ENCODE measurements around the gene SLCO6A1.

Gene SLCO6A1

GRCh38 chr5:102498271-102499034 is at the start of gene SLCO6A1:
Gene SLCO6A1, minus strand, starts transcription at chr5:102499001. Its CDS starts 157 bp downstream, at chr5:102498844.
- no peaks in the 10 kb centered on the region for H3K36me3 ChIP-seq (ENCODE audit: control insufficient read depth in 5 of 5, insufficient read depth in 5 of 5, low read length in 5 of 5)
- H3K27me3 ChIP-seq (ENCODE audit: control insufficient read depth in 5 of 5, insufficient read depth in 4 of 5, low read length in 5 of 5): no peaks in the 10 kb centered on the region
- no peak within 1 kb of the TSS for H3K27ac ChIP-seq (ENCODE audit: low read depth, low read length)
- no peak within 1 kb of the TSS for H3K4me3 ChIP-seq (ENCODE audit: low read depth in 1 of 5, low read length in 5 of 5)
- H3K9ac ChIP-seq (ENCODE audit: low read length in 5 of 5): no peak within 1 kb of the TSS
- no peaks in the 10 kb centered on the region for H3K9me3 ChIP-seq (ENCODE audit: control insufficient read depth in 5 of 5, low read length in 5 of 5)
- H3K4me1 ChIP-seq (ENCODE audit: control insufficient read depth in 5 of 5, insufficient read depth in 5 of 5, low read length in 5 of 5): no peaks in the 10 kb centered on the region

- Histone ChIP-seq H3K9ac (ENCODE audit: low read length in 5 of 5) (no peak overlapping the region), H3K27me3 (ENCODE audit: control insufficient read depth in 5 of 5, insufficient read depth in 4 of 5, low read length in 5 of 5) (no peaks in the 10 kb centered on the region), H3K27ac (ENCODE audit: low read depth, low read length) (peak overlapping the region; percentile 19), H3K9me3 (ENCODE audit: control insufficient read depth in 5 of 5, low read length in 5 of 5) (no peaks in the 10 kb centered on the region), H3K4me1 (ENCODE audit: control insufficient read depth in 5 of 5, insufficient read depth in 5 of 5, low read length in 5 of 5) (peaks cover 0 to 5% (median 0%) of the 10 kb centered on the region in 5 donors), H3K36me3 (ENCODE audit: control insufficient read depth in 5 of 5, insufficient read depth in 5 of 5, low read length in 5 of 5) (no peaks in the 10 kb centered on the region), H3K4me3 (ENCODE audit: low read depth in 1 of 5, low read length in 5 of 5) (no peak overlapping the region)
These were observed 48.6 kb upstream of the SLCO6A1 start for GRCh38 chr5:102547141-102548035.

GRCh38 chr5:102545175-102545574 is 46.4 kb upstream of the SLCO6A1 start:
- no peak overlapping the region for H3K9ac ChIP-seq (ENCODE audit: low read length in 5 of 5)
- peaks cover 0 to 4% (median 0%) of the 10 kb centered on the region in 5 donors for H3K9me3 ChIP-seq (ENCODE audit: control insufficient read depth in 5 of 5, low read length in 5 of 5)
- peaks cover 0 to 5% (median 0%) of the 10 kb centered on the region in 5 donors for H3K4me1 ChIP-seq (ENCODE audit: control insufficient read depth in 5 of 5, insufficient read depth in 5 of 5, low read length in 5 of 5)

DNA sequence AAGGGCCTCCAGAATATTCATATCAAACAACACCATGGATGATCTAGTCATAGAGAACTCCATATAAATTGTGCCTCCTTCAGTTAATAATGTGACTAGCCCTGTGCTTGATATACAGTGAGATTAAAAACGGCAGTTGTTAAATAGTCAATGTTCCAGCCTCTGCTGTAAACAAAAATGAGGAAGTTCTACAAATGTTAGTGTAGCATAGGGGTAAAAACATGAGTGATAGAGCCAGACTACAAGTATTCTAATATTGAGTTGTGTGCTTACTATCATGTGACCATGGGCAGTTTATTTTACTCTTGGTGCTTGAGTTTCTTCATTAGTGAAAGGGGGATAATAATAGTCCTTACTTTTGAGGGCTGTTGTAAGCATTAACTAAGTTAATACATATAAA is 43.3 kb upstream of the SLCO6A1 start:
- H3K9me3 ChIP-seq (ENCODE audit: control insufficient read depth in 5 of 5, low read length in 5 of 5): peaks cover 0 to 4% (median 0%) of the 10 kb centered on the region in 5 donors

More at GRCh38 chr5:102545175-102545574, 46.4 kb upstream of the SLCO6A1 start:
- H3K27me3 ChIP-seq (ENCODE audit: control insufficient read depth in 5 of 5, insufficient read depth in 4 of 5, low read length in 5 of 5): no peaks in the 10 kb centered on the region
- no peak overlapping the region for H3K4me3 ChIP-seq (ENCODE audit: low read depth in 1 of 5, low read length in 5 of 5)
- H3K36me3 ChIP-seq (ENCODE audit: control insufficient read depth in 5 of 5, insufficient read depth in 5 of 5, low read length in 5 of 5): no peaks in the 10 kb centered on the region
- H3K27ac ChIP-seq (ENCODE audit: low read depth, low read length): no peak overlapping the region

GRCh38 chr5:102539996-102540728 is 41.4 kb upstream of the SLCO6A1 start:
- no peaks in the 10 kb centered on the region for H3K36me3 ChIP-seq (ENCODE audit: control insufficient read depth in 5 of 5, insufficient read depth in 5 of 5, low read length in 5 of 5)
- no peaks in the 10 kb centered on the region for H3K4me1 ChIP-seq (ENCODE audit: control insufficient read depth in 5 of 5, insufficient read depth in 5 of 5, low read length in 5 of 5)
- no peak overlapping the region for H3K27ac ChIP-seq (ENCODE audit: low read depth, low read length)
- H3K9me3 ChIP-seq (ENCODE audit: control insufficient read depth in 5 of 5, low read length in 5 of 5): peaks cover 0 to 4% (median 0%) of the 10 kb centered on the region in 5 donors
- H3K9ac ChIP-seq (ENCODE audit: low read length in 5 of 5): no peak overlapping the region
- H3K4me3 ChIP-seq (ENCODE audit: low read depth in 1 of 5, low read length in 5 of 5): no peak overlapping the region
- H3K27me3 ChIP-seq (ENCODE audit: control insufficient read depth in 5 of 5, insufficient read depth in 4 of 5, low read length in 5 of 5): no peaks in the 10 kb centered on the region

More for the DNA sequence above, 43.3 kb upstream of the SLCO6A1 start:
- H3K27me3 ChIP-seq (ENCODE audit: control insufficient read depth in 5 of 5, insufficient read depth in 4 of 5, low read length in 5 of 5): no peaks in the 10 kb centered on the region
- no peaks in the 10 kb centered on the region for H3K4me1 ChIP-seq (ENCODE audit: control insufficient read depth in 5 of 5, insufficient read depth in 5 of 5, low read length in 5 of 5)
- no peak overlapping the region for H3K9ac ChIP-seq (ENCODE audit: low read length in 5 of 5)
- no peak overlapping the region for H3K4me3 ChIP-seq (ENCODE audit: low read depth in 1 of 5, low read length in 5 of 5)
- no peaks in the 10 kb centered on the region for H3K36me3 ChIP-seq (ENCODE audit: control insufficient read depth in 5 of 5, insufficient read depth in 5 of 5, low read length in 5 of 5)
- H3K27ac ChIP-seq (ENCODE audit: low read depth, low read length): no peak overlapping the region

GRCh38 chr5:102539562-102539961 is 40.8 kb upstream of the SLCO6A1 start:
- Histone ChIP-seq H3K36me3 (ENCODE audit: control insufficient read depth in 5 of 5, insufficient read depth in 5 of 5, low read length in 5 of 5) (no peaks in the 10 kb centered on the region), H3K4me3 (ENCODE audit: low read depth in 1 of 5, low read length in 5 of 5) (no peak overlapping the region), H3K9ac (ENCODE audit: low read length in 5 of 5) (no peak overlapping the region), H3K27ac (ENCODE audit: low read depth, low read length) (no peak overlapping the region), H3K4me1 (ENCODE audit: control insufficient read depth in 5 of 5, insufficient read depth in 5 of 5, low read length in 5 of 5) (no peaks in the 10 kb centered on the region), H3K9me3 (ENCODE audit: control insufficient read depth in 5 of 5, low read length in 5 of 5) (peaks cover 0 to 4% (median 0%) of the 10 kb centered on the region in 5 donors), H3K27me3 (ENCODE audit: control insufficient read depth in 5 of 5, insufficient read depth in 4 of 5, low read length in 5 of 5) (no peaks in the 10 kb centered on the region)

DNA sequence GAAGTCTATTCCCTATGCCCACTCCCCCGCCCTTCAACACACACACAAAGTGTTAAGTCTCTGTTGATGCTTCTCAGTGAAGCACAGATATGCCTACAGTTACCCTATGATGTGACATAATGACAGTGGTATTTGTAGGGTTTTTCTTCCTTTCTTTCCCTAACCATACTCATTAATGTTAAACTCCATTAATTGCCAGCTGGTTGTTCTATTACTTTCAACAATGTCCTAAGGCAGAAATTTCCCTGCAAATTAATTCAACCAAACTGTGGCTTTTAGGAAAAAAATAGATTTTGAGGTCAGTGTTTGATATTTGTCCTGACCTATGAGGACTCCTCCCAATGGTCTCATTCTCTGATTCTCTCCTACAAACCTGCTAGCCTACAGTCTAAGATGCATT is 38.2 kb upstream of the SLCO6A1 start:
- Histone ChIP-seq H3K4me1 (ENCODE audit: control insufficient read depth in 5 of 5, insufficient read depth in 5 of 5, low read length in 5 of 5) (peaks cover 0 to 6% (median 3%) of the 10 kb centered on the region in 5 donors), H3K9ac (ENCODE audit: low read length in 5 of 5) (no peak overlapping the region), H3K27me3 (ENCODE audit: control insufficient read depth in 5 of 5, insufficient read depth in 4 of 5, low read length in 5 of 5) (no peaks in the 10 kb centered on the region), H3K36me3 (ENCODE audit: control insufficient read depth in 5 of 5, insufficient read depth in 5 of 5, low read length in 5 of 5) (no peaks in the 10 kb centered on the region), H3K4me3 (ENCODE audit: low read depth in 1 of 5, low read length in 5 of 5) (no peak overlapping the region), H3K27ac (ENCODE audit: low read depth, low read length) (no peak overlapping the region), H3K9me3 (ENCODE audit: control insufficient read depth in 5 of 5, low read length in 5 of 5) (peaks cover 0 to 4% (median 0%) of the 10 kb centered on the region in 5 donors)

DNA sequence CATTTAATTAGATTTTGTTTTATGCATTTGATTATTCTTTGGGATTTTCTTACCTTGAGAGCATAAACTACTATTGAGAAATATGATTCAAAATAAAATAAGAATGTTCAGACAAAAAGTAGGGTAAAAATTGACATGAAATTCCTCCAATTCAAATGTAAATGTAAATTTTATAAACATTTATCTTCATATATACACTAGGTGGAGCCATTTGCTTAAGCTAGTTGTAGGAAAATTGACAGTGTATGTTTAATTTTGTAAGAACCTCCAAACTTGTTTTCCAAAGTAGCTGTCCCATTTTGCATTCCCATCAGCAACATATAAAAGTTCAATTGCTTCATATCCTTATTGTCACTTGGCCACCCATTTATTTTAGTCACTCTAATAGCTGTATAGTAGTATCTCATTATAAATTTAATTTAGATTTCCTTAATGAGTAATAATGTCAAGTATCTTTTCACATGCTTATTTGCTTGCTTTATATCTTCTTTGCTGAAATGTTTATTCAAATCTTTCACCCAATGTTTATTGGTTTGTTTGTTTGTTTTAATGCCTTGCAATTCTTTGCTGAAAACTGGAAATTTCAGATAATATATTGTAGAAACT is 37.6 kb upstream of the SLCO6A1 start:
- peaks cover 0 to 11% (median 7%) of the 10 kb centered on the region in 5 donors for H3K4me1 ChIP-seq (ENCODE audit: control insufficient read depth in 5 of 5, insufficient read depth in 5 of 5, low read length in 5 of 5)
- H3K27ac ChIP-seq (ENCODE audit: low read depth, low read length): no peak overlapping the region
- H3K9me3 ChIP-seq (ENCODE audit: control insufficient read depth in 5 of 5, low read length in 5 of 5): peaks cover 0 to 4% (median 0%) of the 10 kb centered on the region in 5 donors
- no peaks in the 10 kb centered on the region for H3K27me3 ChIP-seq (ENCODE audit: control insufficient read depth in 5 of 5, insufficient read depth in 4 of 5, low read length in 5 of 5)
- no peak overlapping the region for H3K9ac ChIP-seq (ENCODE audit: low read length in 5 of 5)
- no peaks in the 10 kb centered on the region for H3K36me3 ChIP-seq (ENCODE audit: control insufficient read depth in 5 of 5, insufficient read depth in 5 of 5, low read length in 5 of 5)
- no peak overlapping the region for H3K4me3 ChIP-seq (ENCODE audit: low read depth in 1 of 5, low read length in 5 of 5)

- H3K27me3 ChIP-seq (ENCODE audit: control insufficient read depth in 5 of 5, insufficient read depth in 4 of 5, low read length in 5 of 5): no peaks in the 10 kb centered on the region
- H3K4me3 ChIP-seq (ENCODE audit: low read depth in 1 of 5, low read length in 5 of 5): no peak overlapping the region
- no peaks in the 10 kb centered on the region for H3K9me3 ChIP-seq (ENCODE audit: control insufficient read depth in 5 of 5, low read length in 5 of 5)
- peaks cover 0 to 17% (median 8%) of the 10 kb centered on the region in 5 donors for H3K4me1 ChIP-seq (ENCODE audit: control insufficient read depth in 5 of 5, insufficient read depth in 5 of 5, low read length in 5 of 5)
- H3K27ac ChIP-seq (ENCODE audit: low read depth, low read length): no peak overlapping the region
- H3K9ac ChIP-seq (ENCODE audit: low read length in 5 of 5): no peak overlapping the region
- H3K36me3 ChIP-seq (ENCODE audit: control insufficient read depth in 5 of 5, insufficient read depth in 5 of 5, low read length in 5 of 5): no peaks in the 10 kb centered on the region
These were observed 33.3 kb upstream of the SLCO6A1 start for GRCh38 chr5:102532123-102532522.

All from subcutaneous abdominal adipose tissue (tissue), 5 donors.